Pancreas (tissue), 10 donors: ENCODE results near the gene USP17L15. TPM values are rescaled to one million over a fixed set of nuclear protein-coding genes. Genes with fewer than 3 reads are reported as not detected.
"Not testable (repeated sequence)": the region's sequence is repeated elsewhere in the genome, so short reads cannot be mapped to it uniquely, and the experiment has no call there.

Experiments used
- ATAC-seq, 4 donors: fragments of 200-7000 bp; cut with Tn5 transposase; one replicate each; pipeline versions ENCODE4 v1.8.0 to v1.9.1; 2020; ENCODE audit warnings: mild to moderate bottlenecking in 4 of 4, moderate library complexity in 4 of 4
- DNase-seq, 6 donors: peaks; one replicate each; pipeline ENCODE4 v3.0.0-alpha.2; 2020
- FAIRE-seq: peaks from 2 replicates; lab custom pipeline; 2012; peaks lifted over from hg19 to GRCh38; lab: Jason Lieb, UNC
- H3K27ac ChIP-seq, 4 donors: fragments of 200-600 bp; sonication (generic); 1 replicate in 3 of 4; 2 replicates in 1 of 4; pipeline versions ENCODE4 v1.5.0 to v1.8.0; 2020
- H3K27me3 ChIP-seq, 4 donors: fragments of 200-600 bp; one replicate each; pipeline ENCODE4 v1.8.0; 2021
- H3K36me3 ChIP-seq, 3 donors: fragments of 200-600 bp; sonication (generic) in 1 of 3; one replicate each; pipeline versions ENCODE4 v1.5.0 to v1.8.0; 2020 to 2021
- H3K4me1 ChIP-seq, 3 donors: fragments of 200-600 bp; one replicate each; pipeline ENCODE4 v1.8.0; 2021
- H3K4me3 ChIP-seq, 4 donors: fragments of 200-600 bp; sonication (generic) in 2 of 4; one replicate each; pipeline versions ENCODE4 v1.5.0 to v1.8.0; 2020 to 2021
- H3K9me3 ChIP-seq, 4 donors: fragments of 200-600 bp; one replicate each; pipeline ENCODE4 v1.8.0; 2021
- whole genome bisulfite sequencing, 2 donors: extraction: QIAGEN DNeasy Blood & Tissue Kit; methylation state at CpG; one replicate each; pipeline ENCODE4 v1.1.7; 2013; 5-methylcytosine and 5-hydroxymethylcytosine counted together
- intact Hi-C, 3 donors: fragments of 100-400 bp; cut with DNase I; formaldehyde crosslinking; loops; one replicate each; pipeline versions ENCODE4 v1.11.1 to v1.14.2; 2022
- polyA plus RNA-seq, 2 donors: library from polyadenylated mRNA; stranded (reverse); fragments of 200-250 nt; gene quantifications; one replicate each; pipeline ENCODE4 v1.2.3, GENCODE V29; 2013
- total RNA-seq, 6 donors: library from RNA; stranded (reverse); fragmentation: NEBNext Ultra II Directional in 4 of 6; extraction: Animal tissue kit (Norgen Biotek cat#: 25700) in 4 of 6; gene quantifications; one replicate each; pipeline versions ENCODE4 v1.2.1 to v1.2.4, GENCODE V29; 2021 to 2023
- donor health status: healthy with polysubstance abuse.
- donor health status: DM: no; HTN: no; CAD: no; lungs with moderate emphysema.
- donor health status: DM: no; HTN: no; CAD: no.
- donor health status: control.
- donor health status: control.
- donor health status: Bipolar disorder and iron deficiency.
- donor health status: DM: yes; HTN: yes; CAD: no.
- donor health status: DM: no; HTN: no; CAD: no.
- donor health status: DM: no; HTN: no; CAD: no.
- donor health status: DM: yes; HTN: yes; CAD: no.

Gene USP17L15
- total and polyA plus RNA-seq, 8 donors = 0.07 TPM; not detected in 7

GRCh38 chr4:9257824-9258223, 23.6 kb downstream of the USP17L15 start, which contains the start of gene USP17L20:
Gene USP17L20 (plus strand): TSS chr4:9258124. CDS start chr4:9258124, 0 bp downstream.
- H3K4me1 ChIP-seq, ATAC-seq, H3K9me3 ChIP-seq, H3K36me3 ChIP-seq, DNase-seq, FAIRE-seq, H3K27ac ChIP-seq, H3K27me3 ChIP-seq, H3K4me3 ChIP-seq, intact Hi-C loops: not testable (repeated sequence)
- WGBS, 2 donors = no CpG with 5 or more reads among the region's 15 CpGs

- H3K4me1 ChIP-seq, H3K9me3 ChIP-seq, H3K27me3 ChIP-seq, intact Hi-C loops, DNase-seq, H3K4me3 ChIP-seq, H3K36me3 ChIP-seq, ATAC-seq, H3K27ac ChIP-seq, FAIRE-seq: not testable (repeated sequence)
- WGBS, 2 donors = no CpG with 5 or more reads among the region's 13 CpGs
These were observed 28.4 kb downstream of the USP17L15 start, which contains the start of gene USP17L21 for GRCh38 chr4:9262572-9262971. Gene USP17L21 (plus strand): TSS chr4:9262872. CDS start chr4:9262872, 0 bp downstream.

- H3K4me3 ChIP-seq, H3K27me3 ChIP-seq, ATAC-seq, DNase-seq, H3K9me3 ChIP-seq, H3K27ac ChIP-seq, FAIRE-seq, H3K36me3 ChIP-seq, intact Hi-C loops, H3K4me1 ChIP-seq: not testable (repeated sequence)
- no CpG with 5 or more reads among the region's 15 CpGs for WGBS, 2 donors
These were observed 33.1 kb downstream of the USP17L15 start, which contains the start of gene USP17L22 for GRCh38 chr4:9267319-9267718. Gene USP17L22 (plus strand): TSS chr4:9267619. CDS start chr4:9267619, 0 bp downstream.

GRCh38 chr4:9271719-9272118, 37.5 kb downstream of the USP17L15 start:
- H3K27ac ChIP-seq, ATAC-seq, intact Hi-C loops, H3K4me3 ChIP-seq, H3K36me3 ChIP-seq, H3K4me1 ChIP-seq, H3K27me3 ChIP-seq, FAIRE-seq, H3K9me3 ChIP-seq: not testable (repeated sequence)
- peak; percentile 2 to 87 (median 31) for DNase-seq
- 66 to 77% methylated on average over 5 of the region's 10 CpGs for WGBS, 2 donors

Other genes starting within 250 kb of the USP17L15 start
- not detected for gene FAM90A26, start 64.0 kb upstream of the USP17L15 start, total RNA-seq
- not detected for gene FAM90A26, start 64.0 kb upstream of the USP17L15 start, polyA plus RNA-seq
- gene USP17L10, start 23.7 kb upstream of the USP17L15 start, total RNA-seq = not detected
- not detected for gene USP17L10, start 23.7 kb upstream of the USP17L15 start, polyA plus RNA-seq
- under 1 TPM in 1 of 6 donors, not detected in 5; 0.09 TPM for gene USP17L11, start 19.0 kb upstream of the USP17L15 start, total RNA-seq
- gene USP17L11, start 19.0 kb upstream of the USP17L15 start, polyA plus RNA-seq = not detected
- gene USP17L12, start 14.2 kb upstream of the USP17L15 start, total RNA-seq = not detected
- gene USP17L12, start 14.2 kb upstream of the USP17L15 start, polyA plus RNA-seq = not detected
- not detected for gene USP17L13, start 9.5 kb upstream of the USP17L15 start, total RNA-seq
- not detected for gene USP17L13, start 9.5 kb upstream of the USP17L15 start, polyA plus RNA-seq
- gene USP17L17, start 9.5 kb downstream of the USP17L15 start, total RNA-seq = not detected
- not detected for gene USP17L17, start 9.5 kb downstream of the USP17L15 start, polyA plus RNA-seq
- gene USP17L18, start 14.2 kb downstream of the USP17L15 start, total RNA-seq = not detected
- gene USP17L18, start 14.2 kb downstream of the USP17L15 start, polyA plus RNA-seq = not detected
- gene USP17L19, start 19.0 kb downstream of the USP17L15 start, total RNA-seq = not detected
- not detected for gene USP17L19, start 19.0 kb downstream of the USP17L15 start, polyA plus RNA-seq
- not detected for gene USP17L20, start 23.7 kb downstream of the USP17L15 start, total RNA-seq
- gene USP17L20, start 23.7 kb downstream of the USP17L15 start, polyA plus RNA-seq = not detected
- gene USP17L21, start 28.5 kb downstream of the USP17L15 start, total RNA-seq = not detected
- not detected for gene USP17L21, start 28.5 kb downstream of the USP17L15 start, polyA plus RNA-seq
- gene USP17L22, start 33.2 kb downstream of the USP17L15 start, total RNA-seq = not detected
- gene USP17L22, start 33.2 kb downstream of the USP17L15 start, polyA plus RNA-seq = not detected
- gene USP17L24, start 90.8 kb downstream of the USP17L15 start, total RNA-seq = not detected
- not detected for gene USP17L24, start 90.8 kb downstream of the USP17L15 start, polyA plus RNA-seq
- gene USP17L25, start 95.5 kb downstream of the USP17L15 start, total RNA-seq = not detected
- not detected for gene USP17L25, start 95.5 kb downstream of the USP17L15 start, polyA plus RNA-seq
- not detected for gene USP17L26, start 100.3 kb downstream of the USP17L15 start, total RNA-seq
- gene USP17L26, start 100.3 kb downstream of the USP17L15 start, polyA plus RNA-seq = not detected
- gene USP17L5, start 105.0 kb downstream of the USP17L15 start, total RNA-seq = not detected
- gene USP17L5, start 105.0 kb downstream of the USP17L15 start, polyA plus RNA-seq = not detected
- gene USP17L27, start 109.8 kb downstream of the USP17L15 start, total RNA-seq = not detected
- gene USP17L27, start 109.8 kb downstream of the USP17L15 start, polyA plus RNA-seq = not detected
- gene USP17L28, start 114.5 kb downstream of the USP17L15 start, total RNA-seq = not detected
- gene USP17L28, start 114.5 kb downstream of the USP17L15 start, polyA plus RNA-seq = not detected
- not detected for gene USP17L29, start 119.3 kb downstream of the USP17L15 start, total RNA-seq
- gene USP17L29, start 119.3 kb downstream of the USP17L15 start, polyA plus RNA-seq = not detected
- not detected for gene USP17L30, start 128.7 kb downstream of the USP17L15 start, total RNA-seq
- gene USP17L30, start 128.7 kb downstream of the USP17L15 start, polyA plus RNA-seq = not detected
- not detected for gene DEFB131A, start 210.0 kb downstream of the USP17L15 start, total RNA-seq
- not detected for gene DEFB131A, start 210.0 kb downstream of the USP17L15 start, polyA plus RNA-seq